ENCODE data around the gene RANBP1.

Gene RANBP1

DNA sequence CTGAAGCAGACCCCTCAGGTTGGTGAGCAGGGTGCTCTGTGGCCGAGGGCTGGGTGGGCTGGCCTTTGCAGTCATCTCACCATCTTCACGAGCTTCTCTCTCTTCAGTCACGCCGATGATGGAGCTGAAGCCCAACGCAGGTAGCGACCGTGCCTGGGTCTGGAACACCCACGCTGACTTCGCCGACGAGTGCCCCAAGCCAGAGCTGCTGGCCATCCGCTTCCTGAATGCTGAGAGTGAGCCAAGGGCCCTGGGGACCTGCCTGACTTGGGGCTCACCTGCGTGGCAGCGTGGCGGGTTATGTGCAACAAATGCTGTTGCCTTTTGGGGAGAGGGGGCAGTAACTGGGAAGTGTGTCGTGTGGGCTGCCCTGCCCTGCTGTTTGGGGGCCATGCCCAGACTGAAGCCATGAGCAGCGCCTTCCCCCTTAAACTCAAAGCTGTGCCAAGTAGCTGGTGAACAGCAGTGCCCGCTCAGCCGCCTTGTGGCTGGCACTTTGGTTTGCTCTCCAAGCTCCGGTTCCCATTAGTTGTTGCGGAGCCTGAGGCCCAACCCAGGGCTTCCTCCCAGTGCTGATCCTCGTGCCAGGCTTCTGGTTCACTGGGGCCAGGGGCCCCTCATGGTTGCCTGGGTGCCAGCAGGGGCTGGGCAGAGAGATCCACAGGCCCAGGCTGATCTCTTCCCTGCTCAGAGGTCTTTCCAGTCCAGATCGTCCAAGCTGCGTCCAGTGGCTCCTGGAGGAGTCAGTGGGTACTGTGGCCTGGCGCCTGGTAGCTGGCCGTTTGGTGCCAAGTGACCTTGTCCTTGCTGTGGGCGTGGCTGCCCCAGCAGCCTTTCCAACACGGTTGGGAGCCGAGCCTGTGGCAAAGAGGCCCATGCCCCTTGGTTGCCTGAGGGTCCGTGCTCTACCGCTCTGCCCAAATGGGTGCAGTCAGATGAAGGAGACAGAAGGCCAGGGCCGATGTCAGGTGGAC is 9.6 kb downstream of the RANBP1 start:
- DNase-seq (ENCODE audit: low spot score): no peak

DNA sequence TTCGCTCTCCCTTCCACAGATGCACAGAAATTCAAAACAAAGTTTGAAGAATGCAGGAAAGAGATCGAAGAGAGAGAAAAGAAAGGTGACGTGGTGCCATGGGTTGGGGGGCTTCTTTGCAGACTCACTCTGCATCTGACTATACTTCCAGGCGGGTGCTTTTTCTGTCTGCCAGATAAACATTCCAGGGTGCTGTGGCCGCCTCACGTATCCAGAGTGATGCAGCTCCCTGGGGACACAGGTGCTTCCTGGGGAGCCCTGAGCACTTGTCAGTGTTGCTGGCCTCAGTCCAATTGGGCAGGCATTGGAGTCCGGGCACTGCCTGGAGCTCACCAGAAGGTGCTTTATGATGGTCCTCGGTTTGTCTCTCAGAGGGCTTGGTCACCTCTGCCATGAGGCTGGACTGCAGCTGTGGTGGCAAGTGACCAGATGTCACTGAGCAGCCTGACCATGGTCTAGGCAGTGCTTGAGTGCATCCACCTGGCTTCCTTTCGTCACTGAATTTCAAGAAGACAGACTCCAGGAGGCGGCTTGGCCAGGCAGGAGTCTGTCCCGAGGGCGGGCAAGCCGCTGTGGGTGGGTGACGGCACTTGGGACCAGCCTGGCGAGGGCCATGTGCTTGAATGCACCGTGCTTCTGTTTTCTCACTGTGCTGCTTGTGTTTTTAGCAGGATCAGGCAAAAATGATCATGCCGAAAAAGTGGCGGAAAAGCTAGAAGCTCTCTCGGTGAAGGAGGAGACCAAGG is 10.6 kb downstream of the RANBP1 start:
- DNase-seq (ENCODE audit: low spot score): no peak

DNA sequence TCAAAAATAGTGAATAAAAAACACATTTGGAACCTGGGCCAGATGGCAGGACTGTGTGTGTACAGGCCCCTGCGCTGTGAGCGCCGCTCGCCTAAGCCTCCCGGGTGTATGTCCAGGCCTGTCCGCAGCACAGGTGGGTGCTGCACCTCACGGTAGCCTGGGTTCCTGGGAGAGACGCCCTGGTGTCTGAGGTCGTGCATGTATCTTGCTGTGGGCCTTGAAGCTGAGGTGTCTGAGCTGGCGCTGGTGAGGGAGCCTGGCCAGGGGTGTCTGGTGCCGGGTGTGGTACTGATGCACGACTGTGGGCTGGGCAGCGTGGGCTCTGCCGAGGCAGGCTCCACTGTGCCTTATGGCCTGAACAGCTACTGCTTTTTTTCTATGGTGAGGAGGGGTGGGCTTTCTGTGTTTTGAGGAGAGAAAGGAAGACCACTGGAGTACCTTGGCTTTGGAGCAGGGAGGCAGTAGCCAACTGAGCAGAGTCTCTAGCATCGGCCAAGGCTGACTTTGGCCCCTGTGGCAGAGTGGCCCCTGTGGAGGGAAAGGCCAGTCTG is 11.5 kb downstream of the RANBP1 start:
- DNase-seq (ENCODE audit: low spot score): no peak

DNA sequence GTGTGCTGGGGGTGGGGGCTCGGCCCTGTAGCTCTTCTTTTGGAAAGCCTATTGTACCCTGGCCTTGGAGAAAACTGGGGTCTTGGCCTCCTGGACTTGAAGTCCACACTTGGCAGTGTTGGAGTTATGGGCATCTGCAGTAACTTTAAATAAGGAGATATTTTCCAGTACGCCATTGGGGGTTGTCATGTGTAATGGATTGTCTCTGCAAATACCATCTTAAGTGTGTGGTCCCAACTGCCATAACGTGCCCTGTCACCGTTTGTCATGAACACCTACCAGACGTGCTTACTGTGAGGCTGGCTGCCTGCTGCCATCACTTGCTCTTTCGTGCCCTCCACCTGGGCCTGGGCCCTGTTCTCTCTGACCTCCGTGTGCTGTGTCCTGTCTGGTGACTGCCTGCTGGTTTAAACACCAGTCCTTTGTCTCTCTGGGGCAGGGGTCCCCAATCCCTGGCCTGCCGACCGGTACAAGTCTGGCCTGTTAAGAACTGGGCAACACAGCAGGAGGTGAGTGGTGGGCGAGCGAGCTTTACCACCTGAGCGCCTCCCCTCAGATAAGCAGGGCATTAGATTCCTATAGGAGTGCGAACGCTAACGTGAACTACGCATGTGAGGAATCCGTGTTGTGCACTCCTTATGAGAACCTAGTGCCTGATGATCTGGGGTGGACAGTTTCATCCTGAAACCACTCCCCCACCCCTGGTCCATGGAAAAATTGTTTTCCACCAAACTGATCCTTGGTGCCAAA is 12.1 kb downstream of the RANBP1 start:
- DNase-seq (ENCODE audit: low spot score): no peak

DNA sequence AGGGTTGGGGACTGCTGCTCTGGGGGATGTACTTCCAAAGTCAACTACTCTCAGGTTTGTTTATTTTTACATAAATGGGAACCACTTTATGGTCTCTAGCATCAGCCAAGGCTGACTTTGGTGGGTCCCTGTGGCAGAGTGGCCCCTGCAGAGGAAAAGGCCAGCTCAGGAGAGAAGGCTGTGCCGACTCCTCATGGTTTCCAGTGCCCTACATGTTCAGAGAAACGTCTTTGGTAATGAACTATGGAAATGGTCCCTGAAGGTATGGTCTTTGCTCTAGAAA is 12.7 kb downstream of the RANBP1 start:
- DNase-seq (ENCODE audit: low spot score): no peak

DNA sequence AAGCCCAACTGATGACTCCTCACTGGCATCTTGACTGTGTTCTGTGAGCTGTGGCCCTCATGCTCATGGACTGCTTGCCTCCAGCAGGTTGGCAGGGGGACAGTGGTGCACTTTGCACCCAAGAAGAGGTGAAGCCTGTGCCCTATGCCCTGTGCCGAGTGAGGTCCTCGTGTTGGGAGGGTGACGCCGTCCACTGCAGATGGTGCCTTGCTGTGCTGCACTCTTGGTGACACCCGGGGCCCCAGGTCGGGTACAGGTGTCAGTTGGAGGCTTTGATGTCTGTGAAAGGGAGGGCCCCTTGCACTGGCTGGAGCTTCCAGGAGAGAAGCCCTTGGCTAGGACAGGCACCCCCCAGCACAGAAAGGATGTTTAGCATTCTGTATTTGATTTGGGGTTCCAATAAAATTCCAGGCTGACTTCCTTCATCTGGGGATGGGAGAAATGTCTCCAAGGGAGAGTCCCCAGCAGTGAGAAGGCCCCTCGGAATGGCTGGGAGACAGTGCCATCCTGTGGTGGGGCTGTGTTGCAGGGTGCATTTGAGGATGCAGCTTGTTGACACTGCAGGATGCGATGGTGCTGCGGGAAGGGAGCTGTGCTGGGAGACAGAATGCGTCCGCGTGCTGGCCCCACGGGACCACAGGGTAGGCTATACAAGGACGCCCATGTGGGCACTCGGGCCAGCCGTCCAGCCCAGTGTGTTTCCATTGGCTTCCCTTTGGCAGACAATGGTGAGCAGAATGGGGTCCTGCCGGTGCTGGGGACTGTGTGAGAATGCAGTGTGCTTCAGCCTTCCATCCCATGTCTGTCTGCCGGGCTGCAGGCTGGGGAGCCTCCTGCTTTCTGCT is 13.2 kb downstream of the RANBP1 start:
- DNase-seq (ENCODE audit: low spot score): peak; percentile 62

DNA sequence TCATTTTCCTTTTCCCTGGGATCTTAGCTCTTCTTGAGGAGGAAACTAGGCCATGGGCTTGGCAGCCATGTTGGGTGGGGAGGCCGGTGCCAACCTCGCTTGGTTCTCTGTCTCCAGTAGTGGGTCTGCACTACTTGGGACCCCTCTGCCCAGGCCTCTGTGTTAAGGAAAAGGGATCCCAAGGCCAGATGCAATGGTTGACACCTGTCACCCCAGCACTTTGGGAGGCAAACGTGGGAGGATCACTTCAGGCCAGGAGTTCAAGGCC is 13.8 kb downstream of the RANBP1 start:
- no peak for DNase-seq (ENCODE audit: low spot score)

DNA sequence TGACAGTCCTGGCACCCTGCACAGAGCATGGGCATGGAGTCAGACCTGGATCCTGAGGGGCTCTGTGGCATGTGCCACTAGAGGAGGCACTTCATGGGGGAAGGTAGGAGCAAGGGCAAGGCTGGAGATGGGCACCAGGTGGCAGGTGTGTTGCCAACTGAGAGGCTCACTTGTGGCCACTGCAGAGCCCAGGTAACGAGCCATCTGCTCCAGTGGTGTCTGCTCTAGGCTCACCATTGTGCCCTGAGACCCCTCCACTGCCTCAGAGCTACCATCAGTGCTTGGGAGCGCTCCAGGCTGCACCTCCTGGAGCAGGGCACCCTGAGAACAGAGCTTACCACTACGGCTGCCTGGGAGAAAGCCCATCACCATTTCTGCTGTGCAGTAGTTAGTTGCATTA is 14.4 kb downstream of the RANBP1 start:
- no peak for DNase-seq (ENCODE audit: low spot score)

DNA sequence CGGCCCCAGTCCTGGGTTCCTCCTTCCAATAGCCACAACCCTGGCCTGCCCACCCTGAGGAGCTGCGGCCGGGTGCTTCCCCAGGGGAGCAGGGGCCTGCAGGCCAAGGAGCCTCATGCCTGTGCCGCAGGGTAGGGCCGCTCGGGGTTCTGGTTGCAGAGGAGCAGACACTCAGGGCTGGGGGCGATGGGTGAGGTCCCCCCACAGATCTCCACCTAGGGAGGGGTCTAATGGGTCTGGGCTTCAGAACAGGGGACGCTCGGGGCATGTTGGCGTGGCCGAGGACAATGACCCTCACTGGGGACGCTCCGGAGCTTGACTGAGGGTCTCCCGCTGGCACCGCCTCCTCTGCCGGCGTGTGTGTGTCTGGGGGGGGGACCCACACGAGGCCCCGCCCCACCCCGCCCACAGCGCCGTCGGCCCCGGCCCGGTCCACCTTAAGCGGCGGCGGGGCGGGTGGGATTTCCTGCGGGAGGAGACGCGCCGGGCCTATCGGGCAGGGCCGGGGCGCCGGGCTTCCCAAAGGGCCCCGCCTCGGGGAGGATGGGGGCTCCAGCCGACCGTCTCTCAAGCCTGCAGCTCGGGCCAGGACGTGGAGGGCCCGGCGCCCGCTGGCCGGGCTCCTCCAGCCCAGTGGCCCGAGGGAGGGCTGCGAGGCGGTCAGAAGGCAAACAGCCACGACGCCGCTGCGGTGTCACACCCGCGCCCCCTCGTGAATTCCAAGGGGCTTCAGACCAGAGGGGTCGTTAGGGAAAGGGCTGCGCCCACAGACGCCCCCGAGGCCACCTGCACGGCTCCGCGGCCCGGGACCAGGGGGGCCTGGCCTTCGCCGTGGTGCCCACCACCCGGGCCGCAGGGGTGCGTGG is 15.1 kb downstream of the RANBP1 start:
- peak; percentile 90 for DNase-seq (ENCODE audit: low spot score)

DNA sequence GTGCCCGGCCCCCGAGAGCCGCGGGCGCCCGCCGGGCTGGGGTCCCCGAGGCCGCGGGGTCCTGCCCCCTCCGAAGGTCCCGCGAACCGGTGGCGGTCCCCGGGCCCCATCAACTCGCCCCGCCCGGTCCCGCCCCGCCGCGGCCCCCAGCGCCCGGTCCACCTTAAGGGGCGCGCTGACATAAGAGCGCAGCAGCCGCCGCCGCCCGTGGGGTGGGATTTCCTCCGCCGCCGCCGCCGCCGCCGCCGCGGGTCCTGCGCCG is 15.6 kb downstream of the RANBP1 start, which contains the start of gene ZDHHC8:
TSS of gene ZDHHC8 (plus strand) at position 208 of the 262 bp plus-strand sequence. CDS start 144 bp downstream, outside the sequence.
- peak; percentile 70 for DNase-seq (ENCODE audit: low spot score)

DNA sequence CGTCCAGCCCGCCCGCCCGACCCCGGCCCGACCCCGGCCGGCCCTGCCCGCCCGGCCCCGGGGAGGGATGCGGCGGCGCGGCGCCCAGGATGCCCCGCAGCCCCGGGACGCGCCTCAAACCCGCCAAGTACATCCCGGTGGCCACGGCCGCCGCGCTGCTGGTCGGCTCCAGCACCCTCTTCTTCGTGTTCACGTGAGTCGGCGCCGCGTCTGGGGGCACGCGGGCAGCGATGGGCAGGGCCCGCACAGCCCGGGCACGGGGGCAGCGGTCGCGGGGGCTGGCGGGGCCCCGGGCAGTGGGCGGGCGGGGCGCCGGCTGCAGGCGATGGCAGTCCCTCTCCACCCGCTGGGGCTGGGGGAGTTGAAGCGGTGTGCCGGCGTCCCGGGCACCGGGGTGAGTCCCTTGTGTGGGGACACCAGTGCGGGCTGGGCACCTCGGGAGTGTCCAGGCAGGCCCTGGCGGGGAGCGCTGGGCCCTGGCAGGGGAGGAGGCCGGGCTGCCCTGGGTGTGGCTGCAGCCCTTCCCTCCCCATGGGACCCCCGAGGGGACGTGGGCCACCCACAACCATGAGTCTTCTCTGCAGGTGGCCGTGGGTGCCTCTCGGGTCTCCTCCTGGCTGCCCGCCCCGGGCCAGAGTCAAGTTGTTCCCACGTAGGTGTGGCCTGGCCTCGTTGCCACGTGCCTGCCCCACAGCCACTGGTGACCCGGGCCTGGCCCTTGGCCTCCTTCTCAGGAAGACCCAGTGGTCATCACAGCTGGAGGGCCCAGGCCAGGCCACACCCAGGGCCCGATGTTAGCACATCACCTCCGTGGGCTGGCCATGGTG is 16.2 kb downstream of the RANBP1 start:
- peak; percentile 53 for DNase-seq (ENCODE audit: low spot score)

GRCh38 chr22:20132686-20133246 is 16.9 kb downstream of the RANBP1 start:
- DNase-seq (ENCODE audit: low spot score): no peak

DNA sequence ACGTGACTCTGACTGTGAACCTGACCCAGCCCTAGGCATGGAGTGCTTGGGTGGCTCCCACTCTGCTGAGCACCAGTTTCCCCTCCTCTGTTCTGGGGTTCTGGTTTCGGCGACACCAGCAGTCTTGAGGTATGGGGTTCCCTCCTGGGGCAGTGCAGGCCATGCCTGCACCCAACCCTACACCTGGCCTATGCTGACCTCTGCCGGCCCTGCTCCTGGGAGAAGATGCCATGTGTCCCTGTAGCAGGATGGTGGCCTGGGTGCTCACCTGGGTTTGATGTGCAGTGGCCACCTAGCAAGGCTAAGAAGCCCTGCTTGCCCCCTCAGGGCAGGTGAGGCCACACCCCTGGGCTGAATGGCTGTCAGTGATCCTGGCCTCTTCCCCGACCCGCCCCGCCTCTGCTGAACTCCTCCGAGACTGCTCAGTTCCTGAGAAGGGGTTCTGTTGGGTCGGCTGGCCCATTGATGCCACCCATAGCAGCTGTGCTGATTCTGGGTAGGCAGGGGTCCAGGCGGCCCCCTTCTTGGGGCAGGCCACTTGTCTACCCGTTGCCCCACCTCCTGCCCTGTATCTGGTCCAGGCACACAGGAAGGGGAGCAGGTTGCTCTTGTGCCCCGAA is 18.1 kb downstream of the RANBP1 start:
- DNase-seq (ENCODE audit: low spot score): no peak

DNA sequence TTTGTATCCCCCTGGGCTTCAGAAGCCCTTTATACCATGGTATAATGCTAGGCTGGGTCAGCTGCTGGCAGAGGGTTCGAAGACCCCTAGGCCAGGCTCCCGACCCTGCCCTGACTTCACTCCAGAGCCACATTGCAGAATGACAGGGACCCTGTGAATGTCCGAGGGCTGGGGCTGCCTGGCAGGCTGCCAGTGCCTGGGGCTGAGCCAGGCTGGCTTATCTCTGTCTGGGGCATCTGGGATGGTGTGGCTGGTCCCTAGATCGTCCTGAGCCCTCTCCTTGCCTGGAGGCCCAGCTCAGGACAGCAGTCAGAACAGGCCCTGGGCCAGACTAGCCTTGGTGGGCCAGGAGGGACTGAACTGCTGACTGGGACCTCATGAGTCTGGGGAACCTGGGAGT is 19.4 kb downstream of the RANBP1 start:
- no peak for DNase-seq (ENCODE audit: low spot score)

GRCh38 chr22:20135806-20136602 is 20.1 kb downstream of the RANBP1 start:
- DNase-seq (ENCODE audit: low spot score): no peak

- no peak for DNase-seq (ENCODE audit: low spot score)
These were observed 20.6 kb downstream of the RANBP1 start for GRCh38 chr22:20136603-20136873.

DNA sequence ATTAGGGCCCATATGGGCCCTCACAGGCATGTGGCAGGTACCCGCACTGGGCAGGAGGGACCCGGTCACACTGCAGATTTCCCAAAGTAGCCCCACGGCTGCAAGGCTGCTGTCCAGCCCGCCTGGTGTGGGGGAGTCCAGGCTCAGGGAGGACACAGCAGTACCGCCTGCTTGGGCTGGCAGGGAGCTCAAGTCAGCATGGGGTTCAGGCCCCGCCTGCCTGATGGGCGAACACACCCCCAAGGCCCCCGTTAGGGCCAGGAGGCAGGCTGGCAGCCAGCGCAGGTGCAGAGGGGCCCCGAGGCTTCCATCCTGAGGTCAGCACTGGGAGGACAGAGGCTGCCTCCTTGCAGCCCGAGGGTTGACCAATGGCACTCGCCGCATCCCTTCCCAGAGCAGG is 21.2 kb downstream of the RANBP1 start:
- DNase-seq (ENCODE audit: low spot score): no peak

- DNase-seq (ENCODE audit: low spot score): no peak
These were observed 21.9 kb downstream of the RANBP1 start for GRCh38 chr22:20137671-20138416.
